ENCODE measurements around the gene PTCH2.

DNA sequence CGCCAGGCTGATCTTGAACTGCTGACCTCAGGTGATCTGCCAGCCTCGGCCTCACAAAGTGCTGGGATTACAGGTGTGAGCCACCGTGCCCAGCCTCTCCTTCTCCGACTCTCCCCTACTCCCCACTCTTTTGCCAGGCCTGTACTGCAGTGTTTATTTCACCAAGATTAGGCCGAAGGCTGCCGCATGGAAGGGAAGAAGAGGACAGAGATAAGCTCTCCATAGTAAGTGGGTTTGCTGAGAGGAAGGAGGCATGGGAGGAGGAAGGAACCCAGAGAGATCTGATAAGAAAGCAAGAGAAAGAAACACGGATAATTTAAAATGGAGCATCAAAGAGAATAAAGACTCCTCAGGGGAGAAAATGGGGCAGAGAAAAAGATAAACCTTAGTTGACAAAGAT lies 8.7 kb downstream of the PTCH2 start:
- TF ChIP-seq CTCF (conservative IDR thresholded peaks at IDR 0.05) (no peak), EZH2 (IDR thresholded peaks at IDR 0.05; ENCODE audit: low read depth) (no peak)
